Measurements from ENCODE around the gene CCDC171.

Gene CCDC171

DNA sequence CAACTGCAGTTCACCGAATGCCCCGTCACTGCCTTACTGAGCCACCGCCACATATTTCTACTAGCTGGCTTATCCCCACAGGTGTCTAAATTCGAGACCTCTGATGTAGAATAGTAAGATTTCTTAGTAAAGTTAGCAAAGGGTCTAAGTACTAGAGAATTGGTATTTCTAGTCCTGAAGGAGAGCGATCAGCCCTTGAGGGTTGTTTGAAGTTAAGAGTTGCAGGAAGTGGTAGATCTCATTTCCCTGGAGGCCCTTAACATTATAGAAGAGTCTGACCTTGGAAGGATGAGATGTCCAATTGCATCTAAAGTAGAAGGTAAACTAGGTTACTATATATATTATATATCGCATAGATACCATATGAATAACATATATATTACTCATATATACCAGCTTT, 451.8 kb downstream of the CCDC171 start:
- no peak for DNase-seq

DNA sequence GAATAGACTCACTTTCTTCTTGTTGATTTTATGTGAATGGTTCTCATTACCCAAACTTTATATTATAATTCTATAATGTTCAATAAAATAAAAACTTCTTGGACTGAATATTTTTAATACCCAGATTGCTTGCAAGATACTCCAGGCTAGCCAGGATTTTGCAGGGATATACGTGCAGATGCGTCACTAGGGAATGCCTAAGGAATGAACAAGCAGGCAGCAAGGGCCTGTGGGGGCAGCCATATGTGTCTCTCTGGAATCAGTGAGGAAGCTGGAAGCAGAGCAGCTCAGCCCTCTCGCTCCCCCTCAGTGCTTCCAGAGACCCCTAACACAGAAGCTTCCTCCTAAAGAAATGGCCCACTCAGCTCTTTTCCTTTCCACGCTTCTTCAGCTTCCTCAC, 457.4 kb downstream of the CCDC171 start:
- DNase-seq = no peak

DNA sequence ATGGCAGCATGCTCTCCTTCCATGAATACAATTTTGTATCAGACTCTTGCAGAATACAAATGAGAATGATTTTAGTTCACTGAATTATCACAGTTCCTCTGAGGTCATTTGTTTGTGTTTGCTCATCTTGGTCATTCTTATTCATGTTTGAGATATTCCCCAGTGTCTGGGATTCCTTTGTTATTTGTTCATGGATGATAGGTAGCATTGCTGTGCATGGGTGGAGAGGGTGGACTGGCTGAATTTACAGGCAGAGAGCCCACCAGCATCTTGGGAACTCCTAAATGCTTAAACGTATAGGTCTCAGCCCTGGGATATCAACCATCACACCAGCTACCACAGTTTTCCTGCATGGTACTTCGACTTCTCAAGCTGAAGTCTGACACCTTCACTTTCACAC, 459.8 kb downstream of the CCDC171 start:
- DNase-seq = no peak

GRCh38 chr9:16013366-16013765, 460.5 kb downstream of the CCDC171 start:
- no peak for DNase-seq

GRCh38 chr9:16013826-16014225, 461.0 kb downstream of the CCDC171 start:
- DNase-seq = no peak

- DNase-seq = no peak
Measured at GRCh38 chr9:16022228-16022627, 469.4 kb downstream of the CCDC171 start.

DNA sequence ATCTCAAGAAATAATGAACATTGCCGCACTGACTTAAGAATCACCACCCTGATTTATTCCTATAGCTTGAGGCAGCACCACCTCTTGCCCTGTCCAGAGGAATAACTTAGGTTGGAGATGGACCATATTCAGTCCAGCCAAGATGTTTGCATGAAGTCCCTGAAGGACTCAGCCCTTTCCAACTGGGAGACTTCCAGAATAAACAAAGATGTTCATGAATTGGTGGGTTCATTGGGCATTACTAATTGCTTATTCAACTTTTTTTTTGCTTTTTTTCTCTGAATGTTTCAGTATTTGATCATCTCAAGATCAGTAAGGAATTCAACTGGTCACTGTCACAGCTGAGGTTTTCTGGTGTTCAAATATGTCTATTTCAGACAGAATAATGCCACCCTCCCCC, 470.6 kb downstream of the CCDC171 start:
- DNase-seq = no peak
